Measurements from ENCODE around the gene ARHGAP32.

DNA sequence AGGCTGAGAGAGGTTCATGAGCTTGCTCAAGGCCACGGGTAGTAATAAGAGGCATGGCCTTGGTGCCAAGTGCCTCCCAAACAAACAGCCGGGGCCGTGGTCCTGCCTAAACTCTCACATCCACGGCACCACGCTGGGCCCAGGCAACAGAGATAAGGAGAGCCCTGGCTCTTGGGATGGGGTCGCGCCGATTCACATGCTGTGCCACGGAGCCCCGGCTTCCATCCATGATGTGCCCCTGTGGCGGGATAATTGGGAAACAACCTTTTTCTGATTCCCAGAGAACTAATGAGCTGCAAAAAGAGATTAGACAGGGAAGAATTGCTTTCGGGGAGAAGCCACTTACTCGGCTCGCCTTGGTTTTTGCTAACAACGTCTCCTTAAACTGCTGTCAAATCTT, 271.5 kb downstream of the ARHGAP32 start:
- TF ChIP-seq EZH2 (IDR thresholded peaks at IDR 0.05; ENCODE audit: borderline replicate concordance, insufficient read depth, low read length, poor library complexity, severe bottlenecking) = no peak
- TF ChIP-seq, protein P1, sequence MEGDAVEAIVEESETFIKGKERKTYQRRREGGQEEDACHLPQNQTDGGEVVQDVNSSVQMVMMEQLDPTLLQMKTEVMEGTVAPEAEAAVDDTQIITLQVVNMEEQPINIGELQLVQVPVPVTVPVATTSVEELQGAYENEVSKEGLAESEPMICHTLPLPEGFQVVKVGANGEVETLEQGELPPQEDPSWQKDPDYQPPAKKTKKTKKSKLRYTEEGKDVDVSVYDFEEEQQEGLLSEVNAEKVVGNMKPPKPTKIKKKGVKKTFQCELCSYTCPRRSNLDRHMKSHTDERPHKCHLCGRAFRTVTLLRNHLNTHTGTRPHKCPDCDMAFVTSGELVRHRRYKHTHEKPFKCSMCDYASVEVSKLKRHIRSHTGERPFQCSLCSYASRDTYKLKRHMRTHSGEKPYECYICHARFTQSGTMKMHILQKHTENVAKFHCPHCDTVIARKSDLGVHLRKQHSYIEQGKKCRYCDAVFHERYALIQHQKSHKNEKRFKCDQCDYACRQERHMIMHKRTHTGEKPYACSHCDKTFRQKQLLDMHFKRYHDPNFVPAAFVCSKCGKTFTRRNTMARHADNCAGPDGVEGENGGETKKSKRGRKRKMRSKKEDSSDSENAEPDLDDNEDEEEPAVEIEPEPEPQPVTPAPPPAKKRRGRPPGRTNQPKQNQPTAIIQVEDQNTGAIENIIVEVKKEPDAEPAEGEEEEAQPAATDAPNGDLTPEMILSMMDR (IDR thresholded peaks at IDR 0.05; ENCODE audit: poor library complexity, severe bottlenecking) = no peak
- no peak for TF ChIP-seq MXI1 (conservative IDR thresholded peaks at IDR 0.05; ENCODE audit: poor library complexity, severe bottlenecking)
- TF ChIP-seq TAF1 (IDR thresholded peaks at IDR 0.05; ENCODE audit: low read depth) = no peak
